ENCODE results near the gene SULT1A1. TPM values are rescaled to one million over a fixed set of nuclear protein-coding genes. Genes with fewer than 3 reads are reported as not detected.

The SULT1A1 gene
- total and polyA plus RNA-seq, 2 of the 8 experiments (the other 6 are each of a cell fraction or from before 2014, with no cell fraction given): 2.1 to 4.0 TPM

GRCh38 chr16:28587386-28587785 lies 22.5 kb downstream of the SULT1A1 start:
- no peak for DNase-seq (ENCODE audit: low read depth in 1 of 2, low spot score in 2 of 2)
- Histone ChIP-seq H4K91ac (replicated peaks; ENCODE audit: insufficient read length, low read length) (no peak overlapping the region), H2BK20ac (ENCODE audit: low read length) (no peak overlapping the region), H3K4me2 (ENCODE audit: insufficient read depth in 1 of 2, low read depth in 2 of 2, low read length in 2 of 2) (no peak overlapping the region), H3K27me3 (replicated peaks in 1 of 4; ENCODE audit: control insufficient read depth in 3 of 4, extremely low read depth in 1 of 4, insufficient read depth in 3 of 4, low read length in 3 of 4) (no peaks in the 10 kb centered on the region), H3K79me1 (ENCODE audit: low read depth, low read length) (no peaks in the 10 kb centered on the region), H2BK120ac (replicated peaks; ENCODE audit: low read depth, low read length) (no peak overlapping the region), H4K20me1 (replicated peaks in 1 of 2; ENCODE audit: control insufficient read depth in 1 of 2, insufficient read depth in 2 of 2, low read length in 2 of 2) (peaks cover 0 to 2% of the 10 kb centered on the region in 2 experiments), H4K8ac (ENCODE audit: extremely low read depth, insufficient read depth, low read length) (no peak overlapping the region), H3K18ac (ENCODE audit: extremely low read depth, low read length) (no peak overlapping the region), H3K23ac (ENCODE audit: insufficient read length) (no peak overlapping the region), H3K4me3 (ENCODE audit: extremely low read depth in 1 of 4, insufficient read depth in 2 of 4, low read depth in 3 of 4, low read length in 4 of 4) (no peak overlapping the region), H3K9me3 (ENCODE audit: insufficient read depth in 2 of 2, low read depth in 1 of 2, low read length in 1 of 2) (no peaks in the 10 kb centered on the region), H2BK12ac (ENCODE audit: low read depth, low read length) (no peak overlapping the region), H3K27ac (ENCODE audit: low read depth, low read length) (no peak overlapping the region), H3K14ac (ENCODE audit: insufficient read length) (no peak overlapping the region), H4K5ac (ENCODE audit: insufficient read length, low read depth, low read length) (no peak overlapping the region), H3K23me2 (ENCODE audit: low read depth, low read length) (no peaks in the 10 kb centered on the region), H2AK5ac (ENCODE audit: low read depth, low read length) (no peak overlapping the region), H3K36me3 (ENCODE audit: control insufficient read depth in 2 of 4, insufficient read depth in 4 of 4, low read length in 3 of 4) (peaks cover 0 to 7% (median 2%) of the 10 kb centered on the region in 4 experiments; a peak in 5 of 8 replicates), H3K9ac (replicated peaks in 1 of 4; ENCODE audit: extremely low read depth in 1 of 4, low read depth in 3 of 4, low read length in 3 of 4) (no peak overlapping the region), H3K56ac (replicated peaks; ENCODE audit: insufficient read length, low read depth, low read length) (no peak overlapping the region), H3K4ac (replicated peaks; ENCODE audit: insufficient read length, low read depth, low read length) (no peak overlapping the region), H3K4me1 (replicated peaks in 1 of 4; ENCODE audit: control insufficient read depth in 3 of 4, insufficient read depth in 4 of 4, low read length in 3 of 4) (no peaks in the 10 kb centered on the region), H3K79me2 (ENCODE audit: control insufficient read depth in 1 of 2, insufficient read depth in 2 of 2, low read length in 2 of 2) (no peaks in the 10 kb centered on the region), H2BK15ac (ENCODE audit: low read length) (no peak overlapping the region), H2AFZ (ENCODE audit: low read length) (no peak overlapping the region), H2BK5ac (ENCODE audit: low read depth, low read length) (no peak overlapping the region)
- WGBS, 2 experiments (ENCODE audit: extremely low coverage in 1 of 2, insufficient coverage in 1 of 2, insufficient read length in 1 of 2, insufficient replicate concordance in 2 of 2, low coverage in 1 of 2, low lambda C conversion rate in 2 of 2, missing lambda C conversion rate in 1 of 2): 87% methylated on average over 8 of the region's 8 CpGs; no CpG with 5 or more reads in 1 of the 2 experiments
- ChIA-PET POLR2A (ENCODE audit: partially characterized antibody) (interaction anchor here (1.1 kb wide), 1 partner anchor 8 kb away, joined by 3 read pairs; no protein-coding TSS in a partner anchor), CTCF (ENCODE audit: partially characterized antibody) (no interaction called here)
- no peak for TF ChIP-seq ZNF274 (IDR thresholded peaks at IDR 0.05; ENCODE audit: borderline replicate concordance, extremely low read depth, low read length)
- no peak for TF ChIP-seq SIN3A (conservative IDR thresholded peaks at IDR 0.05 in 1 of 2, IDR thresholded peaks at IDR 0.05 in 1 of 2; ENCODE audit: low read depth in 1 of 2, low read length in 2 of 2)
- no peak for TF ChIP-seq BRCA1 (IDR thresholded peaks at IDR 0.05; ENCODE audit: low read depth, low read length)
- TF ChIP-seq BACH1 (IDR thresholded peaks at IDR 0.05; ENCODE audit: low read length): no peak
- no peak for TF ChIP-seq JUN (IDR thresholded peaks at IDR 0.05; ENCODE audit: low read depth, low read length)
- no peak for TF ChIP-seq SP1 (IDR thresholded peaks at IDR 0.05; ENCODE audit: low read depth, low read length)
- TF ChIP-seq FOSL1 (IDR thresholded peaks at IDR 0.05; ENCODE audit: insufficient read depth, low read depth, low read length): no peak
- no peak for TF ChIP-seq E2F6 (IDR thresholded peaks at IDR 0.05)
- TF ChIP-seq POLR2AphosphoS5 (IDR thresholded peaks at IDR 0.05; ENCODE audit: low read depth, low read length): no peak
- FAIRE-seq: no peak

All from H1 (cell line).